Sigmoid colon (tissue), 7 donors: ENCODE data around the gene SSTR4. TPM values are rescaled to one million over a fixed set of nuclear protein-coding genes. Genes with fewer than 3 reads are reported as not detected.

Source experiments
- DNase-seq: peaks from one replicate; pipeline ENCODE4 v3.0.0-alpha.2; 2019
- H3K27ac ChIP-seq, 4 donors: fragments of 200-600 bp; sonication (generic); one replicate each; pipeline ENCODE4 v1.5.1; 2016 to 2019; ENCODE audit warnings: mild to moderate bottlenecking in 1 of 4
- H3K27me3 ChIP-seq, 3 donors: fragments of 200-600 bp; sonication (generic); one replicate each; pipeline ENCODE4 v1.5.1; 2019; ENCODE audit warnings: mild to moderate bottlenecking in 1 of 3
- H3K36me3 ChIP-seq, 4 donors: fragments of 200-600 bp; sonication (generic); one replicate each; pipeline ENCODE4 v1.5.1; 2016 to 2019
- H3K4me1 ChIP-seq, 4 donors: fragments of 200-600 bp; sonication (generic); one replicate each; pipeline ENCODE4 v1.5.1; 2017 to 2019
- H3K4me3 ChIP-seq, 4 donors: fragments of 200-600 bp; sonication (generic); one replicate each; pipeline ENCODE4 v1.5.1; 2017 to 2019; ENCODE audit warnings: mild to moderate bottlenecking in 2 of 4, moderate library complexity in 1 of 4
- H3K9me3 ChIP-seq, 4 donors: fragments of 200-600 bp in 3 of 4; sonication (generic) in 3 of 4; one replicate each; pipeline versions ENCODE4 v1.5.1 to v1.6.1; 2013 to 2019
- EP300 ChIP-seq, 4 donors: sonication (generic); formaldehyde crosslinking; IDR thresholded peaks; one replicate each; pipeline ENCODE4 v1.6.1; 2017; ENCODE audit warnings: antibody characterized with exemption in 4 of 4
- POLR2A ChIP-seq, 2 donors: fragments of 450-650 bp; IDR thresholded peaks; one replicate each; pipeline ENCODE4 v1.6.1; 2016; ENCODE audit warnings: antibody characterized with exemption in 2 of 2, mild to moderate bottlenecking in 2 of 2, moderate library complexity in 2 of 2
- POLR2AphosphoS5 ChIP-seq, 4 donors: sonication (generic); formaldehyde crosslinking; IDR thresholded peaks; one replicate each; pipeline ENCODE4 v1.6.1; 2017; ENCODE audit warnings: antibody characterized with exemption in 4 of 4
- WGBS, 2 donors: extraction: QIAGEN DNeasy Blood & Tissue Kit; methylation state at CpG; one replicate each; pipeline ENCODE4 v1.1.7; 2013; 5-methylcytosine and 5-hydroxymethylcytosine counted together
- intact Hi-C: fragments of 100-400 bp; cut with DNase I; formaldehyde crosslinking; loops from one replicate; pipeline ENCODE4 v1.15.1; 2023
- polyA plus RNA-seq, 3 donors: library from polyadenylated mRNA; stranded (reverse); fragments of 200-250 nt; gene quantifications; one replicate each; pipeline ENCODE4 v1.2.3, GENCODE V29; 2013
- total RNA-seq, 4 donors: library from RNA; depleted of rRNA; stranded (reverse); fragments of >200 nt; gene quantifications; one replicate each; pipeline ENCODE4 v1.1.0, GENCODE V29; 2016
- TF ChIP-seq, protein P1 (sequence below), 4 experiments: fragments of 450-650 bp in 3 of 4; fragments of 200-600 bp in 1 of 4; IDR thresholded peaks; one replicate each; pipeline ENCODE4 v1.5.1; 2016 to 2019; ENCODE audit warnings: antibody characterized with exemption in 4 of 4, mild to moderate bottlenecking in 3 of 4, moderate library complexity in 2 of 4
- donor health status: healthy with polysubstance abuse.
- donor health status: Bipolar disorder and iron deficiency.
- donor health status: healthy.

The SSTR4 gene
- total and polyA plus RNA-seq, 7 donors, result 0.04 TPM; not detected in 6

DNA sequence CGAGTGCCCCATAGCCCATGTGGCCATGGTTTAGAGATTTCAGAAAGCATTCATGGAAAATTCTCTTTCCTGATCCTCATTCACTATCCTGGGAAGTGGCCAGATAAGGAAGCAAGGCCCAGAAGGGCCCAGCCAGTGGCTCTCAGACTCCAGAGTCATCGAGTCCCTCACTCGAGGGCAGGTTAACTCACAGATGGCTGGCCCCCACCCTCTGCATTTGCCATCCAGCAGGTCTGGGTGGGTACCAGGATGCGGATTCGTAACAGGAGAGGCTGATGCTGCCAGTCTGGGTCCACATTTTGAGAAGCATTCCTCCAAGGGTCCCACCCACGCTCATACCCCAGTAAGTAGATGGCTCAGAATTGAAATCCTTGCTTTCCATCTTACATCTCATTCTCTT is 3.8 kb upstream of the SSTR4 start:
- intact Hi-C loops, result no loop called here
- Histone ChIP-seq H3K36me3 (no peaks in the 10 kb centered on the region), H3K27ac (no peak overlapping the region), H3K27me3 (peaks cover 12 to 37% (median 14%) of the 10 kb centered on the region in 3 donors), H3K4me1 (no peaks in the 10 kb centered on the region), H3K9me3 (no peaks in the 10 kb centered on the region), H3K4me3 (no peak overlapping the region)
- TF ChIP-seq, protein P1, sequence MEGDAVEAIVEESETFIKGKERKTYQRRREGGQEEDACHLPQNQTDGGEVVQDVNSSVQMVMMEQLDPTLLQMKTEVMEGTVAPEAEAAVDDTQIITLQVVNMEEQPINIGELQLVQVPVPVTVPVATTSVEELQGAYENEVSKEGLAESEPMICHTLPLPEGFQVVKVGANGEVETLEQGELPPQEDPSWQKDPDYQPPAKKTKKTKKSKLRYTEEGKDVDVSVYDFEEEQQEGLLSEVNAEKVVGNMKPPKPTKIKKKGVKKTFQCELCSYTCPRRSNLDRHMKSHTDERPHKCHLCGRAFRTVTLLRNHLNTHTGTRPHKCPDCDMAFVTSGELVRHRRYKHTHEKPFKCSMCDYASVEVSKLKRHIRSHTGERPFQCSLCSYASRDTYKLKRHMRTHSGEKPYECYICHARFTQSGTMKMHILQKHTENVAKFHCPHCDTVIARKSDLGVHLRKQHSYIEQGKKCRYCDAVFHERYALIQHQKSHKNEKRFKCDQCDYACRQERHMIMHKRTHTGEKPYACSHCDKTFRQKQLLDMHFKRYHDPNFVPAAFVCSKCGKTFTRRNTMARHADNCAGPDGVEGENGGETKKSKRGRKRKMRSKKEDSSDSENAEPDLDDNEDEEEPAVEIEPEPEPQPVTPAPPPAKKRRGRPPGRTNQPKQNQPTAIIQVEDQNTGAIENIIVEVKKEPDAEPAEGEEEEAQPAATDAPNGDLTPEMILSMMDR (IDR thresholded peaks at IDR 0.05), result no peak
- TF ChIP-seq POLR2AphosphoS5 (IDR thresholded peaks at IDR 0.05) (no peak), EP300 (IDR thresholded peaks at IDR 0.05) (no peak), POLR2A (IDR thresholded peaks at IDR 0.05) (no peak)
- 80 to 91% methylated on average over 6 of the region's 6 CpGs for WGBS, 2 donors
- DNase-seq, result no peak

GRCh38 chr20:23032056-23032749 is 2.9 kb upstream of the SSTR4 start:
- intact Hi-C loops, result no loop called here
- no peak overlapping the region for H3K27ac ChIP-seq
- no peaks in the 10 kb centered on the region for H3K36me3 ChIP-seq
- no peaks in the 10 kb centered on the region for H3K4me1 ChIP-seq
- H3K27me3 ChIP-seq, result peaks cover 8 to 46% (median 20%) of the 10 kb centered on the region in 3 donors
- H3K4me3 ChIP-seq, result no peak overlapping the region
- TF ChIP-seq POLR2AphosphoS5 (IDR thresholded peaks at IDR 0.05) (no peak), EP300 (IDR thresholded peaks at IDR 0.05) (no peak), POLR2A (IDR thresholded peaks at IDR 0.05) (no peak)
- TF ChIP-seq, protein P1 (IDR thresholded peaks at IDR 0.05), result no peak
- WGBS, 2 donors, result 75 to 79% methylated on average over 6 of the region's 6 CpGs
- no peaks in the 10 kb centered on the region for H3K9me3 ChIP-seq
- DNase-seq, result no peak

DNA sequence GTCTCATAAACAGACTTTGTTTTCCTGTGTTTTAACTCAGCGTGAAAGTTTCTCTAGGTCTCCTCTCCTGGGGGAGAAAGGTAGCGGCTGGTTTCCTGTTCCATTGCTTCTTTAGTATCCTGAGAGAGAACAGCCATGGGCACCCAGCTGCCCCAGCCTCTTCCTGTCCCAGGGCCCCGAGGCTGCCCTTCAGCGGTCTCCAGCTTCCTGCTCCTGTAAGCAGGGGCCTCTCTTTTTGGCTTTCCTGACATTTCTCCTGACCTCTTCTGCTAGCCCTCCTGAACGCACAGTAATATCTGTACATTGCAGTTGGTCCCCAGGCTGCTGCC is 2.4 kb upstream of the SSTR4 start:
- 48 to 78% methylated on average over 5 of the region's 5 CpGs for WGBS, 2 donors
- Histone ChIP-seq H3K36me3 (no peaks in the 10 kb centered on the region), H3K9me3 (no peaks in the 10 kb centered on the region), H3K4me1 (no peaks in the 10 kb centered on the region), H3K27ac (no peak overlapping the region), H3K27me3 (peaks cover 8 to 49% (median 20%) of the 10 kb centered on the region in 3 donors), H3K4me3 (no peak overlapping the region)
- no peak for DNase-seq
- intact Hi-C loops, result no loop called here
- TF ChIP-seq, protein P1 (IDR thresholded peaks at IDR 0.05), result no peak
- no peak for TF ChIP-seq POLR2AphosphoS5 (IDR thresholded peaks at IDR 0.05)
- no peak for TF ChIP-seq EP300 (IDR thresholded peaks at IDR 0.05)
- no peak for TF ChIP-seq POLR2A (IDR thresholded peaks at IDR 0.05)

GRCh38 chr20:23033918-23034317 is 1.2 kb upstream of the SSTR4 start:
- H3K27ac ChIP-seq, result no peak overlapping the region
- intact Hi-C loops, result no loop called here
- TF ChIP-seq POLR2AphosphoS5 (IDR thresholded peaks at IDR 0.05) (no peak), POLR2A (IDR thresholded peaks at IDR 0.05) (no peak), EP300 (IDR thresholded peaks at IDR 0.05) (no peak)
- TF ChIP-seq, protein P1 (IDR thresholded peaks at IDR 0.05), result no peak
- no peaks in the 10 kb centered on the region for H3K9me3 ChIP-seq
- 65 to 89% methylated on average over 4 of the region's 4 CpGs for WGBS, 2 donors
- no peaks in the 10 kb centered on the region for H3K4me1 ChIP-seq
- DNase-seq, result no peak
- peaks cover 8 to 55% (median 20%) of the 10 kb centered on the region in 3 donors for H3K27me3 ChIP-seq
- H3K36me3 ChIP-seq, result no peaks in the 10 kb centered on the region
- no peak overlapping the region for H3K4me3 ChIP-seq

DNA sequence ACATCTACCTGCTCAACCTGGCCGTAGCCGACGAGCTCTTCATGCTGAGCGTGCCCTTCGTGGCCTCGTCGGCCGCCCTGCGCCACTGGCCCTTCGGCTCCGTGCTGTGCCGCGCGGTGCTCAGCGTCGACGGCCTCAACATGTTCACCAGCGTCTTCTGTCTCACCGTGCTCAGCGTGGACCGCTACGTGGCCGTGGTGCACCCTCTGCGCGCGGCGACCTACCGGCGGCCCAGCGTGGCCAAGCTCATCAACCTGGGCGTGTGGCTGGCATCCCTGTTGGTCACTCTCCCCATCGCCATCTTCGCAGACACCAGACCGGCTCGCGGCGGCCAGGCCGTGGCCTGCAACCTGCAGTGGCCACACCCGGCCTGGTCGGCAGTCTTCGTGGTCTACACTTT is 619 bp downstream of the SSTR4 start:
- intact Hi-C loops, result no loop called here
- Histone ChIP-seq H3K9me3 (no peaks in the 10 kb centered on the region), H3K36me3 (no peaks in the 10 kb centered on the region), H3K27ac (no peak overlapping the region), H3K4me1 (peaks cover 0 to 8% (median 1%) of the 10 kb centered on the region in 4 donors), H3K27me3 (peaks cover 8 to 55% (median 20%) of the 10 kb centered on the region in 3 donors), H3K4me3 (no peak overlapping the region)
- TF ChIP-seq POLR2A (IDR thresholded peaks at IDR 0.05) (no peak), EP300 (IDR thresholded peaks at IDR 0.05) (no peak), POLR2AphosphoS5 (IDR thresholded peaks at IDR 0.05) (no peak)
- TF ChIP-seq, protein P1 (IDR thresholded peaks at IDR 0.05), result no peak
- 92 to 96% methylated on average over 41 of the region's 41 CpGs for WGBS, 2 donors
- DNase-seq, result no peak
